Endodermal cell (in vitro differentiated cells): ENCODE measurements around the gene PPEF1. TPM values are rescaled to one million over a fixed set of nuclear protein-coding genes. Genes with fewer than 3 reads are reported as not detected.

Experiments
- DNase-seq: peaks from one replicate; pipeline ENCODE4 v3.0.0-alpha.2; 2017
- H3K27ac ChIP-seq: 2 replicates; pipeline ENCODE4 v1.5.1; 2013; ENCODE audit warnings: mild to moderate bottlenecking, low read depth, low read length, moderate library complexity
- H3K27me3 ChIP-seq: 2 replicates; pipeline ENCODE4 v1.6.1; 2013; ENCODE audit warnings: mild to moderate bottlenecking, low read length, moderate library complexity; ENCODE audit not compliant: insufficient read depth, control insufficient read depth, poor library complexity, severe bottlenecking
- H3K36me3 ChIP-seq: 2 replicates; pipeline ENCODE4 v1.7.0; 2013; ENCODE audit warnings: mild to moderate bottlenecking, low read length, moderate library complexity; ENCODE audit not compliant: control insufficient read depth, insufficient read depth
- H3K4me1 ChIP-seq: one replicate; pipeline ENCODE4 v1.7.0; 2013; ENCODE audit warnings: low read length; ENCODE audit not compliant: control insufficient read depth, insufficient read depth
- H3K4me3 ChIP-seq: 2 replicates; pipeline ENCODE4 v1.5.1; 2013; ENCODE audit warnings: mild to moderate bottlenecking, low read length, moderate library complexity
- H3K9ac ChIP-seq: 2 replicates; pipeline ENCODE4 v1.6.1; 2013; ENCODE audit warnings: mild to moderate bottlenecking, low read length, moderate library complexity; ENCODE audit not compliant: poor library complexity, severe bottlenecking; ENCODE audit errors: extremely low read depth
- H3K9me3 ChIP-seq: 2 replicates; pipeline ENCODE4 v1.6.1; 2013; ENCODE audit warnings: mild to moderate bottlenecking, low read length, moderate library complexity; ENCODE audit not compliant: control insufficient read depth
- H3K27ac Mint-ChIP-seq: 2 replicates; pipeline ENCODE4 v1.8.0; 2020; ENCODE audit warnings: mixed read lengths
- H3K27me3 Mint-ChIP-seq: 2 replicates; pipeline ENCODE4 v1.8.0; 2021; ENCODE audit warnings: mild to moderate bottlenecking, mixed read lengths; ENCODE audit not compliant: insufficient read depth
- H3K36me3 Mint-ChIP-seq: 2 replicates; pipeline ENCODE4 v1.8.0; 2020; ENCODE audit warnings: low read depth, mixed read lengths
- H3K4me1 Mint-ChIP-seq: 2 replicates; pipeline ENCODE4 v1.8.0; 2020; ENCODE audit warnings: mixed read lengths
- H3K4me3 Mint-ChIP-seq: 2 replicates; pipeline ENCODE4 v1.8.0; 2020; ENCODE audit warnings: mild to moderate bottlenecking, moderate library complexity, mixed read lengths
- H3K9me3 Mint-ChIP-seq: 2 replicates; pipeline ENCODE4 v1.8.0; 2020; ENCODE audit warnings: mild to moderate bottlenecking, mixed read lengths
- WGBS, 2 experiments: methylation state at CpG; one replicate each; pipeline versions ENCODE4 v1.1.5 to v1.1.7; 2013; ENCODE audit warnings: missing lambda C conversion rate in 2 of 2, mixed read lengths in 1 of 2; ENCODE audit not compliant: insufficient coverage in 1 of 2, insufficient read length in 1 of 2; 5-methylcytosine and 5-hydroxymethylcytosine counted together
- total RNA-seq, 2 donors: library from RNA; stranded (reverse); fragmentation: NEBNext Ultra II Directional in 1 of 2; extraction: Animal tissue kit (Norgen Biotek cat#: 25700) in 1 of 2; gene quantifications; 2 replicates in 1 of 2; 3 replicates in 1 of 2; pipeline ENCODE4 v1.2.1, GENCODE V29; 2021
- TF ChIP-seq, protein P1 (sequence below): fragments of 200-600 bp; sonication (generic); conservative IDR thresholded peaks from 2 replicates; pipeline ENCODE4 v1.5.0; 2021; ENCODE audit warnings: antibody characterized with exemption, mild to moderate bottlenecking

Gene PPEF1
- total RNA-seq, 2 donors from 2014 or later = 0.81 to 4.4 TPM

DNA sequence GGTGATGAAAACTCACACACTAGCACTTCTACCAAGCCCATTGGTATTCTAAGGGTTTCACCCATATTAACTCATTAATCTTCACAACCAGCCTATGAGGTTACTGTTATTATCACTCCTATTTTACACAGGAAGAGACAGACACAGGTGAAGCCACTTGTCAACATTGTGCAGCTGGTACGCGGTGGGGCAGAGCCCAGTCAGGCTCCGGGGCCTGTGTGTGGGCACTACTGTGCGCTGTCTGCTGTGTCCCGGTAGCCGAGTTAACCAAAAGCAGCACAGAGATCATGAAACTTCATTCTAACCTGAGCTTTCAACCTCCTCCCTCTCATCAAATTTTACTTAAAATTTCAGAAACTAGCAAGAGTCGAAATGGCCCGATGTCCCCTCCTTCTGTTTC is 165.2 kb downstream of the PPEF1 start:
- Histone ChIP-seq H3K27ac (no peak overlapping the region), H3K9ac (no peak overlapping the region), H3K4me1 (no peaks in the 10 kb centered on the region)

DNA sequence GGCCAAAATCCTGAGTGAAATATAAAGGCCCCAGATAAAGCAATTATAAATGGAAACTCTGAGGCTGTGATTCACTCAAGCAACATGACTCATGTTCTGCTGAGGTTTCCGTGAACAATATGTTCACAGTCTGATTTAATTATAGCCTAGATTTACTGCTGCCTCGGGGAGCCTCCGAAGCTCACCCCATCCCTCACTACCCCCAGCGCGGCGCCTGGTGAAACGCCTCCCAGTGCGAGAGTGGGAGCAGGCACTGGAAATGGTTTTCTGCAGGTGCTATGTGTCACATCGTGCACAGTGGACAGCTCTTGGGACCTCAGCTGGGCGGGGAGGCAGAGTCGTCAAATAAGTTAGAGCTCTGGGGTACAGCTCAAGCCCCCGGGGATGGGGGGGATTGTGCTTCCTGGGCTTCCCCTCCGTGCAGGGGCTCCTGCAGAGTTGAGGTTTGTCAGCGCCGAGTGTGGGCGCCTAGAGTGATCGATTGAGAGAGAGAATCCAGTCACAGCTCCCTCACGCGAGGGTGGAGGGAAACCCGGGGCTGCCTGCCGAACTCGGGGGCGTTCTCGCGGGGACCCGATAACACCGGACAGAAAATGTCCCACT is 165.8 kb downstream of the PPEF1 start:
- no peak for DNase-seq
- no peaks in the 10 kb centered on the region for H3K4me1 ChIP-seq
- H3K9me3 Mint-ChIP-seq = peaks cover 62% of the 10 kb centered on the region
- H3K27me3 Mint-ChIP-seq = peaks cover 2% of the 10 kb centered on the region
- H3K27ac ChIP-seq = no peak overlapping the region
- no peak overlapping the region for H3K9ac ChIP-seq
- H3K36me3 ChIP-seq = no peaks in the 10 kb centered on the region
- no peaks in the 10 kb centered on the region for H3K27me3 ChIP-seq
- TF ChIP-seq, protein P1, sequence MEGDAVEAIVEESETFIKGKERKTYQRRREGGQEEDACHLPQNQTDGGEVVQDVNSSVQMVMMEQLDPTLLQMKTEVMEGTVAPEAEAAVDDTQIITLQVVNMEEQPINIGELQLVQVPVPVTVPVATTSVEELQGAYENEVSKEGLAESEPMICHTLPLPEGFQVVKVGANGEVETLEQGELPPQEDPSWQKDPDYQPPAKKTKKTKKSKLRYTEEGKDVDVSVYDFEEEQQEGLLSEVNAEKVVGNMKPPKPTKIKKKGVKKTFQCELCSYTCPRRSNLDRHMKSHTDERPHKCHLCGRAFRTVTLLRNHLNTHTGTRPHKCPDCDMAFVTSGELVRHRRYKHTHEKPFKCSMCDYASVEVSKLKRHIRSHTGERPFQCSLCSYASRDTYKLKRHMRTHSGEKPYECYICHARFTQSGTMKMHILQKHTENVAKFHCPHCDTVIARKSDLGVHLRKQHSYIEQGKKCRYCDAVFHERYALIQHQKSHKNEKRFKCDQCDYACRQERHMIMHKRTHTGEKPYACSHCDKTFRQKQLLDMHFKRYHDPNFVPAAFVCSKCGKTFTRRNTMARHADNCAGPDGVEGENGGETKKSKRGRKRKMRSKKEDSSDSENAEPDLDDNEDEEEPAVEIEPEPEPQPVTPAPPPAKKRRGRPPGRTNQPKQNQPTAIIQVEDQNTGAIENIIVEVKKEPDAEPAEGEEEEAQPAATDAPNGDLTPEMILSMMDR = no peak
- 97% methylated on average over 11 to 27 of the region's 27 CpGs for WGBS, 2 experiments
- H3K4me1 Mint-ChIP-seq = no peaks in the 10 kb centered on the region
- peaks cover under 1% of the 10 kb centered on the region for H3K9me3 ChIP-seq
- H3K27ac Mint-ChIP-seq = no peak overlapping the region
- H3K4me3 Mint-ChIP-seq = no peak overlapping the region
- no peak overlapping the region for H3K4me3 ChIP-seq
- no peaks in the 10 kb centered on the region for H3K36me3 Mint-ChIP-seq

More for the DNA sequence above, 165.2 kb downstream of the PPEF1 start:
- Mint-ChIP-seq H3K9me3 (peaks cover 66% of the 10 kb centered on the region), H3K36me3 (no peaks in the 10 kb centered on the region), H3K27me3 (peaks cover 2% of the 10 kb centered on the region), H3K4me1 (no peaks in the 10 kb centered on the region), H3K27ac (no peak overlapping the region), H3K4me3 (no peak overlapping the region)
- Histone ChIP-seq H3K36me3 (no peaks in the 10 kb centered on the region), H3K9me3 (peaks cover 7% of the 10 kb centered on the region), H3K4me3 (no peak overlapping the region), H3K27me3 (no peaks in the 10 kb centered on the region)
- no peak for DNase-seq
- WGBS, 2 experiments = 91 to 100% methylated on average over 2 to 8 of the region's 8 CpGs
- TF ChIP-seq, protein P1 = no peak

DNA sequence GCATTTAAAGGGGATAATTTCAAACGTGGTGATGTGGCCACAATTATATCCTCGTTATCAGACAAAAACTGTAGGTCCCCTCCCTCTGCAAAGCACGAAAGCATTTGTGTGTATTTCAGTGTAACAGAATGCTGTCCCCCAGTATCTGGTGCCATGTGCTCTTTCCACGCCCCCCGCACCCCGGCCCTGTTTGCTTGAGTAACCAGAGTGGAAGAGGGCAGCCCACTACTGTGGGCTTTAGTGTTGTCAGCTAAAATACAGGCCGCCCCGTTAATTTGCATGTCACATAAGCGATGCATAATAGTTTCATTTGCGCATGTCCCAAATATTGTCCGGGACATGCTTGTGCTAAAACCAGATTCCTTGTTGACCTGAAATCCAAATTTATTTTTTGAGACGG is 166.4 kb downstream of the PPEF1 start:
- Histone ChIP-seq H3K9ac (no peak overlapping the region), H3K9me3 (no peaks in the 10 kb centered on the region), H3K4me3 (no peak overlapping the region), H3K36me3 (no peaks in the 10 kb centered on the region), H3K4me1 (no peaks in the 10 kb centered on the region), H3K27me3 (no peaks in the 10 kb centered on the region), H3K27ac (no peak overlapping the region)
- H3K4me3 Mint-ChIP-seq = no peak overlapping the region
- H3K36me3 Mint-ChIP-seq = no peaks in the 10 kb centered on the region
- no peaks in the 10 kb centered on the region for H3K4me1 Mint-ChIP-seq
- WGBS, 2 experiments = 89 to 93% methylated on average over 8 to 12 of the region's 12 CpGs
- peaks cover 64% of the 10 kb centered on the region for H3K9me3 Mint-ChIP-seq
- no peak overlapping the region for H3K27ac Mint-ChIP-seq
- peaks cover 2% of the 10 kb centered on the region for H3K27me3 Mint-ChIP-seq
- DNase-seq = no peak
- TF ChIP-seq, protein P1 = no peak
